Right renal cortex interstitium (tissue), 3 donors: Measurements from ENCODE around the gene TUBGCP6. TPM values are rescaled to one million over a fixed set of nuclear protein-coding genes. Genes with fewer than 3 reads are reported as not detected.
A peak's percentile ranks its signal among the peaks of the same experiment; 100 is the strongest.

Source experiments
- DNase-seq, 3 donors: peaks; one replicate each; pipeline ENCODE4 v3.0.0-alpha.2; 2013; ENCODE audit warnings: low read depth in 3 of 3, low spot score in 2 of 3
- polyA plus RNA-seq, 3 donors: library from polyadenylated mRNA; unstranded; fragments of 120-200 nt; gene quantifications; one replicate each; pipeline ENCODE4 v1.2.1, GENCODE V29; 2013; ENCODE audit not compliant: insufficient read length in 3 of 3

The TUBGCP6 gene
- polyA plus RNA-seq, 3 donors = 26.4 to 28.3 (median 28.1) TPM

DNA sequence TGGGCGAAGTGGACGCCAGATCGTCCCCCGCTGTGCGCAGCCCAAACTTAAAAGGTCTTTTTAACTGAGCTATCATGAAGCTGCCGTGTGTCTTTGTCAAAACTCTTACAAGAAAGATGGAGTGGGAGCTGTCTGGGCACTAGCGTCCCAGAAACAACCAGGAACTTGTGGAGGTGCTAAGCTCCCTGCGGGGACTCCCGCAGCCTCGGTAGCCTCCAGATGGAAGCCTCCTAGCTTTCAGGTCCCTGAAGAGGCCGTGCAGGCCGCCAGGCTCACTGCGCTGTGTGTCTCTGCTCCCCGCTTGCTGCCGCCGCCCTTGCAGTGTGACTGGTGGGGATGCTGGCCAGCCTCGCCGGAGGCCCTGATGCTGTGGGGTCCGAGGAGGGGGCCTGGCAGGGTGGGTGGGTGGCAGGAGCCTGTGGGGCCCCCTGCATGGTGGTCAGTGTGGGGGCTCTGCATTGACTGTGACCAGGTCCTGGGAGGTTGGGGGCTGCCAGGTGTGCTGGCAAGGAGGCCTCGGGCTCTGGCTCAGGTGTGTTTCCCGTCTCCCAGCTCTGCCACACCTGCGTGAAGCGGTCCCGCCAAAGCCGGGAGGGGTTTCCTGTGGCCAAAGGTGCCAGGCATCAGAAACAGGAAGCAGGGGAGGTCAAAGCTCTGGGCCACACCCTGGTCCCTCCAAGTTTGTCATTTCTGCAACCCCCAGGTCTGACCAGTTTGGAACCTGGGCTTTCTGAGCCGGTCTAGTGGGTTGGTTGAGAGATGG lies 57.9 kb downstream of the TUBGCP6 start:
- no peak for DNase-seq

DNA sequence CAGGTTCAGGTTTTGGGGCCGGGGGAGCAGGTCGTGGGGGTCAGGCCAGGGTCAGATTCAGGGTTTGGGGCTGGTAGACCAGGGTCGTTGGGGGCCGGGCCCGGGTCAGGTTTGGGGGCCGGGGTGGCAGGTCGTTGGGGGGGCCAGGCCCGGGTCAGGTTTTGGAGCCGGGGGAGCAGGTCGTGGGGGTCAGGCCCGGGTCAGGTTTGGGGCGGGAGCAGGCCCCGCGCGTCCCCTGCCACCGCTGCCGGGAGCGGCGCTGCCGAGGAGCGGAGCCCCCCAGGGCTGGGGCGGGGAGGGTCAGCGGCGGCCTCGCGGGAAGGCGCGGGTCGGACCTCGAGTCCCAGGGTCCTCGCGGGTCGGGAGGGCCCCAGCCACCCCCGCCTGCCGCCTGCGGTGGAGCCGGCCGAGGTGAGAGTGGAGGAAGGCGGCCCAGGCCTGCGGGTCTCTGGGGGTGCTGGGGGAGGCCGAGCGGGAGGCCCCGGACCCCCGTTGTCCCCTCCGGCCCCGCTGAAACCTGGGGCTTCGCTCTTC lies 58.6 kb downstream of the TUBGCP6 start:
- DNase-seq = no peak

GRCh38 chr22:50185375-50186087 lies 59.3 kb downstream of the TUBGCP6 start, which contains the start of gene TRABD:
TRABD (plus strand) TSS chr22:50185913; CDS start chr22:50193061, 7,148 bp downstream.
- peak in 2 of 3 donors; percentile 60 to 68 for DNase-seq

DNA sequence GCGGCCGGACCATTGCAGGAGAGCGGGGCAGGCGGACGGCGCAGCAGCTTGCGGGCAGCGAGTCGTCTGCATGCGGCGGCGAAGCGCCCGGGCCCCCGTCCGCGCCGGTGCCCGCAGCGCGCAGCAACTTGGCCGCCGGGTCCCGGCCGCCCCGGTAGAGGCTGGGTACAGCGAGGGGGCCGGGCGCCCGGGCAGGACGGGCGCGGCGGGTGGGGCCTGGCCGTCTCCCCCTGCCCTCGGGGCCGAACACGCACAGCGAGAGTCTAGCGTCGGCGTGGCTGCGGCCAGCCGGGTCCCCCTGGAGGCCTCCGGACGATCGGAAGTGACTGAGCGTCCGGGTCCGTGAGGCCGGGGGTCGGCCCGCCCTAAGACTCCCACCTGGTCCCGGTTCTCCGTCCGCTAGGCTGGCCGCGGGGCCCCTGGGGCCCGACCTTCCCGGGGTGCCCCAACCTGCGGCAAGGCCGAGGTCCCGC lies 59.9 kb downstream of the TUBGCP6 start:
- no peak for DNase-seq

- no peak for DNase-seq
Measured at GRCh38 chr22:50184004-50184901, 60.6 kb downstream of the TUBGCP6 start.

- no peak for DNase-seq
Measured at GRCh38 chr22:50183141-50183971, 61.5 kb downstream of the TUBGCP6 start.

- DNase-seq = no peak
Measured at GRCh38 chr22:50182176-50183081, 62.4 kb downstream of the TUBGCP6 start.

DNA sequence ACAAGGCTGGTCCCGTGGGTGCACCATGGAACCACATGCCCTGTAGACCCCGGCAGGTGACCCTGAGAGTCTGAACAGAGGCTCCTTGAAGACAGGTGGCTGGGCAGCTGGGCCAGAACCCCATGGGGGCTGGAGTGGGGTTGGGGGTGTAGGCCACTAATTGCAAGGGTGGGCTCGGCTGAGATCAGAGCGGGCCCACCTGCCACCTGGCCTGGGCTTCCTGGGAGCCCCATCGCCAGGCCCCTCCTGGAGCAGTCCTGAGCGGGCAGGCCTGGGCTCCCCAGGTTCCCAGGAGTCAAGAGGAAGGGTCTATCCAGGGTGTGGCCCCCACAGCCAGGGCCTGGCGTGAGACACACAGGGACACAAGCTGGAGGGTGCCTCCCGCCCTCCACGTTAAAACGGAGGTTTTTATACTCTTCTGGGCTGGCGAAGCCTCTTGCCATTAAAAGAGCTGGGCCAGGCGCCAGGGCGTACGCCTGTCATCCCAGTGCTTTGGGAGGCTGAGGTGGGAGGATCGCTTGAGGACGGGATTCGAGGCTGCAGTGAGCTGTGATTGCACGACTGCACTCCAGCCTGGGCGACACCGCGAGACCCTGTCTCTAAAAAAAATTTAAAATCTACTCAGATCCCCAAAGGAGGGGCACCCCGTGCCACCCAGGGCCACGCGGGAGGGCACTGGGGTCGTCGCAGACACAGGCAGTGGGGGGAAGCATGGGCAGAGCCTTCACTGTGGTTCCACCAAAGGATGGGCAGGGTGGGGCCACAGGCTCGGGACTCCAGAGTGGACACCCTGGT lies 63.9 kb downstream of the TUBGCP6 start:
- no peak for DNase-seq

DNA sequence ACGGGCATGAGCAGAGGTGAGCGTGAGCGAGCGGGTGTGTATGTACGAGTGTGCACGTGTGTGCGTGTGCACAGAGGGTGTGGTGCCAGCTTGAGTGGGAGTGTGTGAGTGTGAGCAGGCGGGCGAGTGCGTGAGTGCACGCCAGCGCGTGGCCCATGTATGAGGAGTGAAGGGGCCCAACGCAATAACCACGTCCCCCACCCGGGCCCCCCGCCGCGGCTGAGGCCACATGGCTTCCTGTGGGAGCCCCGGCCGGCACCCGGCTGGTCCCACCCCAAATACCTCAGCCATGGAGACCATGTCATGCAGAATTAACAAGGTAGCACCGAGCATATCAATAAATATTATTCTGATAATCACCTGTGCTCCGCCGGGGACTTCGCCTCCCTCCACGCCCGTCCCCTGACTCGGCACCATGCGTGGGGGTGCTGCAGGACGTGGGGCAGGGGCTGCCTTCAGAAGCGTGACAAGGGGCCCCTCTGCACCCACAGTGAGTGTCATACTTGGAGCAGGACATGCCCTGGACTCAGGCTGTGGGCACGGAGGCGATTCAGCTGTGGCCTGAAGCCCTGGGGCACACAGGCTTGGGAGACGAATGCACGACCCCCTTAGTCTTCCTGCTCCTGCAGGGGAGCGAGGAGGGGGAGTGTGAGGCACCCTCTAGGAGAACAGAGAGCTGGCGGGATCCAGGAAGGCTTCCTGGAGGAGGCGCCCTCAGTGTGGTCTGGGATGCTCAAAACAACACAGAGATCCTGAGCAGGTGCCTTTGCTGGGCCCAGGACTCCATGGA lies 64.7 kb downstream of the TUBGCP6 start:
- DNase-seq = no peak

DNA sequence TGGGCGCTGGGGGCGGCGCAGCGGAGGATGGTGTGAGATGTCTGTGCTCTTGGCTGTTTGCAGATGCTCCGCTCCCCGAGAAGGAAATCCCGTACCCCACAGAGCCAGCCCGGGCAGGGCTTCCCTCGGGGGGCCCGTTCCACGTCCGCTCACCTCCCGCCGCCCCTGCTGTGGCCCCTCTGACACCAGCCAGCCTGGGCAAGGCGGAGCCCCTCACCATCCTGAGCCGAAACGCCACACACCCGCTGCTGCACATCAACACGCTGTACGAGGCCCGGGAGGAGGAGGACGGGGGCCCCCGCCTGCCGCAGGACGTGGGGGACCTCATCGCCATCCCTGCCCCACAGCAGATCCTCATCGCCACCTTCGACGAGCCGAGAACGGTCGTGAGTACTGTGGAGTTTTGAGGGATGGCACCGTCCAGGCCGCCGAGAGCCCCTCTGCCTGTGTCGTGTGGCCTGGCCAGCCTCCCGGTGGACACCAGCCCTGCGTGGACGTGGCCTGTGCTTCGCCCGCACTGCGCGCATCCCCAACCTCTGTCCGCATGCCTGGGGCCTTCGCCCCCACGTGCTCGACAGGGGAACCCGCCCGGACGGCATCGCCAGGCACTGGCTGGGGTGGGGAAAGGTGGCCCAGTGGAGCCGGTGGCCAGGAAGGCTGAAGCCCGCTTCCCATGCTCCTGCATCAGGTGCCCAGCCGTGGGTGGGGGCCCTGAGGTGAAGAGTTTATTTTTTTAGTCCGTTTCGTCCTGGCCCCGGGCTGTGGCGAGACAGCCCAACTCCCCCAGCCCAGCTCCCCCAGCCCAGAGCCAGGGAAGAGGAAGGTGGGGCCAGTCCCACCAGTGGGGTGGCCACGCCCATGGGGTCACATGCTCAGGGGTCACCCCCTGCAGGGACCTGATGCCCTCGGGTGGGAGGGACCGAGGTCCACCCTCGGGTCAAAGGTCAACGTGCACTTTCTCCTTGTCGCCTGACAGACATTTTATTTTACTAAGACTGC lies 65.7 kb downstream of the TUBGCP6 start:
- DNase-seq = no peak

DNA sequence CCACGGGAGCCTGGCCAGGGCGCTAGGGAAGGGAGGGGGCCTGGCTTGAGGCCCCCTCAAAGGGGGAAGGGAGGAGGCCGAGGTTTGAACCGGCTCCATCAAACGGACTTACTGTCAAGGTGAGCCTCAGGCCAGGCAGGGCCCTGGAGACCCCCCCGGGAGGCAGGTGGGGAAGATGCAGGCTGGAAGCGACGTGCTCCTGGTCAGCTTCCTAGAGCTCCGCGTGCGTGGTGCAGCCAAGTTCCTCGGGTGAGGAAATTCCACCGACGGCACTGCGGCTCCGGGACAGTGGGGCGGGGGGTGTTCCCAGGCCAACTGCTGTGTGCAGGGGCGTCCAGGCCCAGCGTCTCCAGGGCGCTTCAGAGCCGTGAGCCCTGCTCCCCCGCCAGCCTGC lies 66.4 kb downstream of the TUBGCP6 start:
- DNase-seq = no peak

GRCh38 chr22:50177537-50178470 lies 67.0 kb downstream of the TUBGCP6 start:
- no peak for DNase-seq

DNA sequence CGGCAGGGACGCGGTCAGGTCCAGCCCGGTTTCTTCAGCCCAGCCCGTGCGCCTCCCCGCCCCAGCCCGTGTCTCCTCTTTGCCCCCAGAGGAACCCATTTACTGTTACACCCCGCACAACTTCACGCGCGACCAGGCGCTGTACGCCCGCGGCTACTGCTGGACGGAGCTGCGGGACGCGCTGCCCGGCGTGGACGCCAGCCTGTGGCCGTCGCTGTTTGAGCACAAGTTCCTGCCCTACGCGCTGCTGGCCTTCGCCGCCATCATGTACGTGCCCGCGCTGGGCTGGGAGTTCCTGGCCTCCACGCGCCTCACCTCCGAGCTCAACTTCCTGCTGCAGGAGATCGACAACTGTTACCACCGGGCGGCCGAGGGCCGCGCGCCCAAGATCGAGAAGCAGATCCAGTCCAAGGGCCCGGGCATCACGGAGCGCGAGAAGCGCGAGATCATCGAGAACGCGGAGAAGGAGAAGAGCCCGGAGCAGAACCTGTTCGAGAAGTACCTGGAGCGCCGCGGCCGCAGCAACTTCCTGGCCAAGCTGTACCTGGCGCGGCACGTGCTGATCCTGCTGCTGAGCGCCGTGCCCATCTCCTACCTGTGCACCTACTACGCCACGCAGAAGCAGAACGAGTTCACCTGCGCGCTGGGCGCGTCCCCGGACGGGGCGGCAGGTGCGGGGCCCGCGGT lies 67.8 kb downstream of the TUBGCP6 start:
- DNase-seq = no peak
